IMR-90 (cell line): ENCODE data around the gene ITSN1. TPM values are rescaled to one million over a fixed set of nuclear protein-coding genes. Genes with fewer than 3 reads are reported as not detected.

Source experiments
- ATAC-seq: fragments of 200-7000 bp; cut with Tn5 transposase; 2 replicates; pipeline ENCODE4 v1.9.1; 2020; ENCODE audit warnings: low read depth, mild to moderate bottlenecking, moderate library complexity
- BruUV-seq: library from RNA; stranded (reverse); fragments of 400-500 nt; replicated peaks from 2 replicates; lab custom pipeline; 2021; lab: Mats Ljungman, UMichigan
- CTCF ChIA-PET: fragments of 300-600 bp; formaldehyde crosslinking; extraction: SDS; loops from one replicate; lab custom pipeline; 2021; ENCODE audit warnings: antibody characterized with exemption; lab: Yijun Ruan, JAX
- POLR2A ChIA-PET: fragments of 300-600 bp; sonication (Branson Sonifier 250); formaldehyde crosslinking; loops from one replicate; lab custom pipeline; 2022; ENCODE audit warnings: antibody characterized with exemption; ENCODE audit not compliant: unreplicated experiment; lab: Charles Lee
- DNase-seq: peaks from one replicate; pipeline ENCODE4 v3.0.0; 2013
- H2AFZ ChIP-seq: replicated peaks from 2 replicates; pipeline ENCODE3; 2013; ENCODE audit warnings: low read length, mild to moderate bottlenecking; ENCODE audit not compliant: poor library complexity
- H2AK5ac ChIP-seq: 2 replicates; pipeline ENCODE4 v1.6.1; 2013; ENCODE audit warnings: low read depth, low read length, inconsistent platforms
- H2AK9ac ChIP-seq: replicated peaks from 2 replicates; pipeline ENCODE3; 2013; ENCODE audit warnings: mild to moderate bottlenecking, low read depth, low read length, moderate library complexity; ENCODE audit not compliant: poor library complexity
- H2BK120ac ChIP-seq: 2 replicates; pipeline ENCODE4 v1.6.1; 2013; ENCODE audit warnings: low read depth, low read length, inconsistent platforms
- H2BK15ac ChIP-seq: 3 replicates; pipeline ENCODE4 v1.6.1; 2013; ENCODE audit warnings: low read depth, low read length, inconsistent platforms
- H2BK20ac ChIP-seq: 2 replicates; pipeline ENCODE4 v1.6.1; 2013; ENCODE audit warnings: low read depth, mild to moderate bottlenecking, inconsistent platforms, low read length, moderate library complexity
- H2BK5ac ChIP-seq: 2 replicates; pipeline ENCODE4 v1.6.1; 2013; ENCODE audit warnings: mild to moderate bottlenecking, low read depth, low read length, inconsistent platforms; ENCODE audit not compliant: poor library complexity, severe bottlenecking
- H3K14ac ChIP-seq: replicated peaks from 2 replicates; pipeline ENCODE4 v1.6.1; 2013; ENCODE audit warnings: low read depth, low read length, inconsistent platforms
- H3K18ac ChIP-seq: 2 replicates; pipeline ENCODE4 v1.6.1; 2013; ENCODE audit warnings: low read depth, low read length, control low read depth
- H3K23ac ChIP-seq: 2 replicates; pipeline ENCODE4 v1.6.1; 2013; ENCODE audit warnings: low read depth, low read length, inconsistent platforms
- H3K27ac ChIP-seq: 2 replicates; pipeline ENCODE4 v1.5.1; 2013; ENCODE audit warnings: mild to moderate bottlenecking, control low read depth, low read length; ENCODE audit not compliant: insufficient read depth
- H3K27me3 ChIP-seq: 2 replicates; pipeline ENCODE4 v1.6.1; 2013; ENCODE audit warnings: low read length; ENCODE audit not compliant: control insufficient read depth, insufficient read depth
- H3K36me3 ChIP-seq: 2 replicates; pipeline ENCODE4 v1.6.1; 2013; ENCODE audit warnings: low read length, mixed read lengths; ENCODE audit not compliant: control insufficient read depth, insufficient read depth
- H3K4ac ChIP-seq: 2 replicates; pipeline ENCODE4 v1.6.1; 2013; ENCODE audit warnings: low read depth, low read length, inconsistent platforms
- H3K4me1 ChIP-seq: 2 replicates; pipeline ENCODE4 v1.6.1; 2013; ENCODE audit warnings: low read length, mixed read lengths; ENCODE audit not compliant: control insufficient read depth, insufficient read depth
- H3K4me2 ChIP-seq: 2 replicates; pipeline ENCODE4 v1.6.1; 2013; ENCODE audit warnings: low read depth, mild to moderate bottlenecking, control low read depth, low read length, moderate library complexity
- H3K4me3 ChIP-seq: 2 replicates; pipeline ENCODE4 v1.5.1; 2013; ENCODE audit warnings: low read depth, mild to moderate bottlenecking, control low read depth, low read length, moderate library complexity; ENCODE audit not compliant: insufficient read depth
- H3K56ac ChIP-seq: 2 replicates; pipeline ENCODE4 v1.6.1; 2013; ENCODE audit warnings: low read length, inconsistent platforms; ENCODE audit not compliant: insufficient read depth; ENCODE audit errors: extremely low read depth
- H3K79me1 ChIP-seq, 2 experiments: 2 replicates each; pipeline ENCODE4 v1.6.1; 2013; ENCODE audit warnings: low read length in 2 of 2, inconsistent platforms in 1 of 2, low read depth in 1 of 2
- H3K9ac ChIP-seq: 2 replicates; pipeline ENCODE4 v1.6.1; 2013; ENCODE audit warnings: low read depth, low read length, control low read depth
- H3K9me1 ChIP-seq: 2 replicates; pipeline ENCODE4 v1.6.1; 2013; ENCODE audit warnings: low read length, inconsistent platforms; ENCODE audit not compliant: insufficient read depth
- H3K9me3 ChIP-seq: 2 replicates; pipeline ENCODE4 v1.6.1; 2013; ENCODE audit warnings: low read length; ENCODE audit not compliant: control insufficient read depth, insufficient read depth
- H4K20me1 ChIP-seq: 2 replicates; pipeline ENCODE4 v1.6.1; 2013; ENCODE audit warnings: low read length, inconsistent platforms; ENCODE audit not compliant: insufficient read depth
- H4K5ac ChIP-seq: 2 replicates; pipeline ENCODE4 v1.6.1; 2013; ENCODE audit warnings: mild to moderate bottlenecking, low read depth, low read length, control low read depth
- H4K8ac ChIP-seq, 2 experiments: 2 replicates each; pipeline ENCODE4 v1.6.1; 2013; ENCODE audit warnings: low read depth in 2 of 2, low read length in 2 of 2, control low read depth in 1 of 2, inconsistent platforms in 1 of 2
- H4K91ac ChIP-seq: 2 replicates; pipeline ENCODE4 v1.6.1; 2013; ENCODE audit warnings: low read depth, low read length, inconsistent platforms; ENCODE audit not compliant: insufficient read depth
- CEBPB ChIP-seq: IDR thresholded peaks from 2 replicates; pipeline ENCODE4 v1.6.1; 2012; ENCODE audit warnings: low read depth, low read length, improper control_type of control experiment
- CHD1 ChIP-seq: IDR thresholded peaks from 2 replicates; pipeline ENCODE4 v1.6.1; 2012; ENCODE audit warnings: low read depth, low read length, improper control_type of control experiment
- MAFK ChIP-seq: IDR thresholded peaks from 2 replicates; pipeline ENCODE4 v1.6.1; 2012; ENCODE audit warnings: low read depth, low read length, improper control_type of control experiment
- NFE2L2 ChIP-seq: fragments of 150-350 bp; IDR thresholded peaks from 2 replicates; pipeline ENCODE4 v1.6.1; 2016; ENCODE audit warnings: low read depth, mild to moderate bottlenecking, low read length
- POLR2A ChIP-seq: IDR thresholded peaks from 2 replicates; pipeline ENCODE4 v1.6.1; 2012; ENCODE audit warnings: mild to moderate bottlenecking, low read depth, low read length
- RAD21 ChIP-seq: IDR thresholded peaks from 2 replicates; pipeline ENCODE4 v1.6.1; 2012; ENCODE audit warnings: low read length, improper control_type of control experiment
- WGBS, 2 experiments: methylation state at CpG; one replicate each; pipeline versions ENCODE4 v1.1.5 to v1.1.7; 2013; ENCODE audit warnings: missing lambda C conversion rate in 2 of 2; ENCODE audit not compliant: insufficient read length in 1 of 2; ENCODE audit errors: extremely low coverage in 2 of 2; 5-methylcytosine and 5-hydroxymethylcytosine counted together
- dilution Hi-C: fragments of 300-500 bp; cut with HindIII; formaldehyde crosslinking; loops from one replicate; pipeline ENCODE4 v1.14.3; 2018; ENCODE audit warnings: low sequenced_read_pairs; ENCODE audit not compliant: unreplicated experiment
- in situ Hi-C: fragments of 300-500 bp; cut with MboI; formaldehyde crosslinking; loops from 3 replicates; pipeline ENCODE4 v1.14.3; 2019; ENCODE audit warnings: low sequenced_read_pairs, inconsistent platforms, mixed read lengths
- intact Hi-C: fragments of 100-400 bp; cut with micrococcal nuclease; formaldehyde crosslinking; loops from 2 replicates; pipeline ENCODE4 v1.10.0; 2022
- polyA plus RNA-seq, 3 experiments: library from polyadenylated mRNA; depleted of rRNA; stranded (reverse); fragments of >200 nt; gene quantifications; 2 replicates each; pipeline ENCODE4 v1.2.3, GENCODE V29; 2012; ENCODE audit warnings: low replicate concordance in 1 of 3
- total RNA-seq: library from RNA; depleted of rRNA; stranded (reverse); fragments of >200 nt; gene quantifications from 2 replicates; pipeline ENCODE4 v1.2.3, GENCODE V29; 2012
- TF ChIP-seq, protein P1 (sequence below): fragments of 150-350 bp; IDR thresholded peaks from 2 replicates; pipeline ENCODE4 v1.6.1; 2017; ENCODE audit warnings: mild to moderate bottlenecking, antibody characterized with exemption, low read length, low read depth
- TF ChIP-seq, protein P2 (sequence below): conservative IDR thresholded peaks from 2 replicates; pipeline ENCODE4 v1.5.1; 2012; ENCODE audit warnings: mild to moderate bottlenecking, low read depth, low read length, improper control_type of control experiment
- TF ChIP-seq, protein P3 (sequence below): fragments of 150-350 bp; IDR thresholded peaks from 2 replicates; pipeline ENCODE4 v1.6.1; 2016; ENCODE audit warnings: low read depth, mild to moderate bottlenecking, low read length, moderate library complexity, borderline replicate concordance

Gene ITSN1
- total and polyA plus RNA-seq, 2 of the 4 experiments (the other 2 are of a cell fraction): 45.4 to 62.0 TPM

DNA sequence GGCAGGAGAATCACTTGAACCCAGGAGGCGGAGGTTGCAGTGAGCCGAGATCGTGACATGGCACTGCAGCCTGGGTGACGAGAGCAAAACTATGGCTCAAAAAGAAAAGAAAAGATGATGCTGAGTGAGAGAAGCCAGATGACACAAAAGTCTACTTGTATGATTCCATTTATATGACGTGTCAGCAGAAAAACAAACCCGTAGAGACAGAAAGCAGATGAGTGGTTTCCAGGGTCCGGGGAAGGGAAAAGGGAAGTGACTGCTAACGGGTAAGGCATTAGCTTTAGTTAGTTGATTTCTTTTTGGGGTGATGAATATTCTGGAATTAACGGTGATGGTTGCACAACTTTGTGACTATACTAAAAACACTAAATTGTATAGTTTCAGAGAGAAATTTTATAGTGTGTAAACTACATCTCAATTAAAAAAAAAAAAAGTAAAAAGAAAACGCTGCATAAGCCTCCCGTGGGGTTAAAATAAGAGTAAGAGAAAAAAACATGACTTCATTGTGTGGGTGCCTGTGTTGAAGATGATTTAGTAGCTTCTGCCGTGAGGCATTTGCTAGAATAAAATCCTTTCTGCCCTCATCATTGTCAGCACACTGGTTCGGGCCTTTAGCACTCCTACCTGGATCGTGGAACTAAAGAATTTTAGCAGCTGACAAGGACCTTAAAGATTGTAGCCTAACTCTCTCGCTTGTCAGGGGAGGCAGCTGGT lies 298.0 kb downstream of the ITSN1 start:
- peak overlapping the region; percentile 77; the same call in 1 of the 2 replicates for H3K14ac ChIP-seq
- ChIA-PET POLR2A (no interaction called here), CTCF (interaction anchor here (0.6 kb wide), 1 partner anchor 263 kb away, joined by 3 read pairs; no protein-coding TSS in a partner anchor)
- H2AFZ ChIP-seq: peak overlapping the region; percentile 82
- peak overlapping the region; percentile 58 for H2BK5ac ChIP-seq
- in situ Hi-C loops (no loop called here), dilution Hi-C loops (no loop called here), intact Hi-C loops (no loop called here)
- H4K8ac ChIP-seq: peak overlapping the region; percentile 2 to 82; a peak in 3 of 4 replicates
- peak overlapping the region; percentile 57 for H4K5ac ChIP-seq
- H2AK9ac ChIP-seq: no peak overlapping the region
- no peak overlapping the region for H3K4me3 ChIP-seq
- no peak overlapping the region for H3K4me2 ChIP-seq
- H3K27me3 ChIP-seq: no peaks in the 10 kb centered on the region
- peak overlapping the region; percentile 75 for H2BK120ac ChIP-seq
- H3K36me3 ChIP-seq: no peaks in the 10 kb centered on the region
- peak overlapping the region; percentile 44; the same call in 1 of the 2 replicates for H4K91ac ChIP-seq
- H3K9ac ChIP-seq: 0 out of 2 replicates have a peak overlapping the region, but pooled peaks have one; percentile 20
- no peak for TF ChIP-seq CHD1
- TF ChIP-seq, protein P1, sequence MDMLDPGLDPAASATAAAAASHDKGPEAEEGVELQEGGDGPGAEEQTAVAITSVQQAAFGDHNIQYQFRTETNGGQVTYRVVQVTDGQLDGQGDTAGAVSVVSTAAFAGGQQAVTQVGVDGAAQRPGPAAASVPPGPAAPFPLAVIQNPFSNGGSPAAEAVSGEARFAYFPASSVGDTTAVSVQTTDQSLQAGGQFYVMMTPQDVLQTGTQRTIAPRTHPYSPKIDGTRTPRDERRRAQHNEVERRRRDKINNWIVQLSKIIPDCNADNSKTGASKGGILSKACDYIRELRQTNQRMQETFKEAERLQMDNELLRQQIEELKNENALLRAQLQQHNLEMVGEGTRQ: no peak
- TF ChIP-seq RAD21: no peak
- peak; percentile 58; the same call in 1 of the 2 replicates for TF ChIP-seq CEBPB
- TF ChIP-seq POLR2A: no peak
- TF ChIP-seq, protein P2, sequence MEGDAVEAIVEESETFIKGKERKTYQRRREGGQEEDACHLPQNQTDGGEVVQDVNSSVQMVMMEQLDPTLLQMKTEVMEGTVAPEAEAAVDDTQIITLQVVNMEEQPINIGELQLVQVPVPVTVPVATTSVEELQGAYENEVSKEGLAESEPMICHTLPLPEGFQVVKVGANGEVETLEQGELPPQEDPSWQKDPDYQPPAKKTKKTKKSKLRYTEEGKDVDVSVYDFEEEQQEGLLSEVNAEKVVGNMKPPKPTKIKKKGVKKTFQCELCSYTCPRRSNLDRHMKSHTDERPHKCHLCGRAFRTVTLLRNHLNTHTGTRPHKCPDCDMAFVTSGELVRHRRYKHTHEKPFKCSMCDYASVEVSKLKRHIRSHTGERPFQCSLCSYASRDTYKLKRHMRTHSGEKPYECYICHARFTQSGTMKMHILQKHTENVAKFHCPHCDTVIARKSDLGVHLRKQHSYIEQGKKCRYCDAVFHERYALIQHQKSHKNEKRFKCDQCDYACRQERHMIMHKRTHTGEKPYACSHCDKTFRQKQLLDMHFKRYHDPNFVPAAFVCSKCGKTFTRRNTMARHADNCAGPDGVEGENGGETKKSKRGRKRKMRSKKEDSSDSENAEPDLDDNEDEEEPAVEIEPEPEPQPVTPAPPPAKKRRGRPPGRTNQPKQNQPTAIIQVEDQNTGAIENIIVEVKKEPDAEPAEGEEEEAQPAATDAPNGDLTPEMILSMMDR: no peak
- no peak for TF ChIP-seq NFE2L2
- TF ChIP-seq, protein P3, sequence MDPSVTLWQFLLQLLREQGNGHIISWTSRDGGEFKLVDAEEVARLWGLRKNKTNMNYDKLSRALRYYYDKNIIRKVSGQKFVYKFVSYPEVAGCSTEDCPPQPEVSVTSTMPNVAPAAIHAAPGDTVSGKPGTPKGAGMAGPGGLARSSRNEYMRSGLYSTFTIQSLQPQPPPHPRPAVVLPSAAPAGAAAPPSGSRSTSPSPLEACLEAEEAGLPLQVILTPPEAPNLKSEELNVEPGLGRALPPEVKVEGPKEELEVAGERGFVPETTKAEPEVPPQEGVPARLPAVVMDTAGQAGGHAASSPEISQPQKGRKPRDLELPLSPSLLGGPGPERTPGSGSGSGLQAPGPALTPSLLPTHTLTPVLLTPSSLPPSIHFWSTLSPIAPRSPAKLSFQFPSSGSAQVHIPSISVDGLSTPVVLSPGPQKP: no peak
- peak; percentile 98 for TF ChIP-seq MAFK
- peak; percentile 70 for ATAC-seq
- no TSS peak for BruUV-seq
- peak overlapping the region; percentile 45 for H3K18ac ChIP-seq
- peak overlapping the region; percentile 46; the same call in 1 of the 3 replicates for H2BK15ac ChIP-seq
- peak overlapping the region; percentile 45; the same call in 1 of the 2 replicates for H3K23ac ChIP-seq
- H2AK5ac ChIP-seq: 0 out of 2 replicates have a peak overlapping the region, but pooled peaks have one; percentile 63
- peak; percentile 79 for DNase-seq
- no peaks in the 10 kb centered on the region for H4K20me1 ChIP-seq
- H3K4ac ChIP-seq: peak overlapping the region; percentile 81
- peak overlapping the region; percentile 69 for H3K27ac ChIP-seq
- no peaks in the 10 kb centered on the region for H3K9me3 ChIP-seq
- peak overlapping the region; percentile 48; the same call in 1 of the 2 replicates for H3K56ac ChIP-seq
- H2BK20ac ChIP-seq: peak overlapping the region; percentile 88; the same call in 1 of the 2 replicates
- H3K9me1 ChIP-seq: peaks cover 6% of the 10 kb centered on the region; the same call in 1 of the 2 replicates
- H3K79me1 ChIP-seq: no peaks in the 10 kb centered on the region
- 84% methylated on average over 5 of the region's 15 CpGs; no CpG with 5 or more reads in 1 of the 2 experiments for WGBS, 2 experiments
- H3K4me1 ChIP-seq: peaks cover 5% of the 10 kb centered on the region; the same call in 1 of the 2 replicates
